K562 (cell line): Measurements from ENCODE around the gene POLRMT. TPM values are rescaled to one million over a fixed set of nuclear protein-coding genes. Genes with fewer than 3 reads are reported as not detected.
A peak's percentile ranks its signal among the peaks of the same experiment; 100 is the strongest.

ENCODE experiments used
- BHLHE40 ChIP-seq: IDR thresholded peaks from 2 replicates; pipeline ENCODE4 v1.6.1; 2011; ENCODE audit warnings: low read length, improper control_type of control experiment
- CHD1 ChIP-seq: fragments of 200-600 bp; sonication (generic); IDR thresholded peaks from one replicate; pipeline ENCODE4 v1.6.1; 2012; ENCODE audit warnings: mild to moderate bottlenecking, moderate library complexity, low read length, inconsistent platforms
- FOS ChIP-seq: IDR thresholded peaks from 3 replicates; pipeline ENCODE4 v1.6.1; 2011; ENCODE audit not compliant: insufficient read length; ENCODE audit errors: extremely low read depth
- FOXP4 ChIP-seq: sonication (generic); formaldehyde crosslinking; IDR thresholded peaks from 2 replicates; pipeline ENCODE4 v1.8.0; 2022; ENCODE audit warnings: mild to moderate bottlenecking, missing genetic modification reagents, borderline replicate concordance
- HDAC6 ChIP-seq: IDR thresholded peaks from 2 replicates; pipeline ENCODE4 v1.6.1; 2012; ENCODE audit warnings: low read depth, mild to moderate bottlenecking, control low read depth, inconsistent platforms, low read length, moderate library complexity
- HDAC8 ChIP-seq: fragments of 450-650 bp; IDR thresholded peaks from 2 replicates; pipeline ENCODE4 v1.6.1; 2016; ENCODE audit warnings: mild to moderate bottlenecking, missing genetic modification characterization, moderate library complexity, missing compliant biosample characterization
- HNRNPL ChIP-seq: fragments of 200-400 bp; formaldehyde crosslinking; IDR thresholded peaks from 2 replicates; pipeline ENCODE4 v1.6.1; 2017; ENCODE audit warnings: low read depth, mild to moderate bottlenecking, low read length
- ID3 ChIP-seq, 2 experiments: fragments of 250-450 bp in 1 of 2; fragments of 450-650 bp in 1 of 2; sonication (Bioruptor Pico) in 1 of 2; IDR thresholded peaks; 2 replicates each; pipeline versions ENCODE4 v1.6.1 to v1.8.0; 2016 to 2021; ENCODE audit warnings: mild to moderate bottlenecking in 2 of 2, moderate library complexity in 2 of 2, missing compliant biosample characterization in 1 of 2, missing genetic modification characterization in 1 of 2
- LCOR ChIP-seq: sonication (generic); formaldehyde crosslinking; IDR thresholded peaks from 2 replicates; pipeline ENCODE4 v1.8.0; 2022; ENCODE audit warnings: mild to moderate bottlenecking, missing genetic modification reagents
- MAFG ChIP-seq: fragments of 450-650 bp; conservative IDR thresholded peaks from 2 replicates; pipeline ENCODE4 v1.6.1; 2016; ENCODE audit warnings: missing genetic modification characterization, missing compliant biosample characterization
- MEF2D ChIP-seq: conservative IDR thresholded peaks from 2 replicates; pipeline ENCODE4 v1.6.1; 2016; ENCODE audit warnings: low read depth, missing genetic modification characterization, missing compliant biosample characterization
- NCOR1 ChIP-seq: fragments of 450-650 bp; IDR thresholded peaks from 2 replicates; pipeline ENCODE4 v1.6.1; 2016; ENCODE audit warnings: mild to moderate bottlenecking, moderate library complexity
- SMC3 ChIP-seq: conservative IDR thresholded peaks from 2 replicates; pipeline ENCODE4 v1.6.1; 2011; ENCODE audit warnings: low read depth, low read length, improper control_type of control experiment; ENCODE audit not compliant: insufficient read depth
- SRF ChIP-seq, 2 experiments: fragments of 250-450, 450-650 bp in 1 of 2; sonication (Bioruptor Pico) in 1 of 2; sonication (generic) in 1 of 2; formaldehyde crosslinking; IDR thresholded peaks; 2 replicates each; pipeline versions ENCODE4 v1.5.0 to v1.5.1; 2020 to 2022; ENCODE audit warnings: mild to moderate bottlenecking in 1 of 2, missing genetic modification reagents in 1 of 2
- SRSF1 ChIP-seq: fragments of 200-400 bp; formaldehyde crosslinking; IDR thresholded peaks from 2 replicates; pipeline ENCODE4 v1.6.1; 2017; ENCODE audit warnings: mild to moderate bottlenecking, low read depth, low read length, moderate library complexity
- TBP ChIP-seq: optimal IDR thresholded peaks from 2 replicates; pipeline ENCODE3; 2011; ENCODE audit warnings: low read depth, low read length, improper control_type of control experiment
- TEAD1 ChIP-seq, 2 experiments: fragments of 450-650 bp in 1 of 2; sonication (generic) in 1 of 2; formaldehyde crosslinking; IDR thresholded peaks; 2 replicates each; pipeline versions ENCODE4 v1.4.0 to v1.8.0; 2020 to 2022; ENCODE audit warnings: mild to moderate bottlenecking in 2 of 2, missing genetic modification reagents in 1 of 2
- TGIF2 ChIP-seq: sonication (generic); formaldehyde crosslinking; IDR thresholded peaks from 2 replicates; pipeline ENCODE4 v1.8.1; 2022; ENCODE audit warnings: mild to moderate bottlenecking, missing genetic modification reagents, moderate library complexity
- ZBTB9 ChIP-seq: fragments of 450-650 bp; formaldehyde crosslinking; IDR thresholded peaks from 2 replicates; pipeline ENCODE4 v1.4.0; 2020; ENCODE audit warnings: mild to moderate bottlenecking, moderate library complexity
- ZC3H8 ChIP-seq: fragments of 450-650 bp; IDR thresholded peaks from 2 replicates; pipeline ENCODE4 v1.6.1; 2017
- ZNF165 ChIP-seq: fragments of 250-450 bp; sonication (Bioruptor Pico); IDR thresholded peaks from 2 replicates; pipeline ENCODE4 v1.4.0; 2020; ENCODE audit warnings: borderline replicate concordance
- ZNF655 ChIP-seq: fragments of 250-450 bp; sonication (Bioruptor Pico); IDR thresholded peaks from 2 replicates; pipeline ENCODE4 v1.5.0; 2021
- polyA plus RNA-seq, 8 experiments: library from polyadenylated mRNA; depleted of rRNA in 4 of 8; stranded (reverse) in 5 of 8; unstranded in 3 of 8; fragments of >200 nt; fragmentation: Nextera tagmentation in 2 of 8; fragmentation: Illumina TruSeq in 1 of 8; extraction: Ambion mirVana in 2 of 8; extraction: Trizol in 1 of 8; gene quantifications; 2 replicates each; pipeline versions ENCODE4 v1.2.1 to v1.2.3, GENCODE V29; 2011 to 2014; ENCODE audit warnings: inconsistent platforms in 1 of 8, missing spikeins in 1 of 8
- total RNA-seq, 7 experiments: library from RNA; depleted of rRNA in 6 of 7; stranded (reverse); fragments of >200 nt in 6 of 7; fragmentation: Illumina TruSeq in 2 of 7; extraction: Trizol in 2 of 7; gene quantifications; 2 replicates each; pipeline versions ENCODE4 v1.2.1 to v1.2.3, GENCODE V29; 2011 to 2021; ENCODE audit warnings: low replicate concordance in 1 of 7

POLRMT gene
- total and polyA plus RNA-seq, 9 of the 15 experiments (the other 6 are each of a cell fraction or from before 2014, with no cell fraction given): 30.3 to 144 (median 68.0) TPM

GRCh38 chr19:662962-663681, 29.8 kb upstream of the POLRMT start, which contains the start of gene RNF126 (continued):
- TF ChIP-seq ZNF655 (CRISPR knock-in tag) (no peak), TEAD1 (CRISPR knock-in tag; IDR thresholded peaks at IDR 0.05) (no peak), SRSF1 (no peak), TGIF2 (no peak), MEF2D (tag) (no peak), CHD1 (peak; percentile 80), BHLHE40 (peak; percentile 90), HDAC8 (tag) (no peak), FOXP4 (CRISPR knock-in tag) (0 out of 2 replicates have a peak, but pooled peaks have one; percentile 35), SRF (CRISPR knock-in tag; IDR thresholded peaks at IDR 0.05) (no peak), HNRNPL (no peak), FOS (no peak), HDAC6 (no peak), ZBTB9 (CRISPR knock-in tag) (0 out of 2 replicates have a peak, but pooled peaks have one; percentile 41), MAFG (tag) (no peak), TBP (no peak), SMC3 (no peak), NCOR1 (no peak), ZC3H8 (no peak), ID3 (CRISPR knock-in tag; IDR thresholded peaks at IDR 0.05) (no peak), ID3 (tag; IDR thresholded peaks at IDR 0.05) (peak; percentile 64; the same call in 1 of the 2 replicates), ZNF165 (CRISPR knock-in tag) (no peak), LCOR (CRISPR knock-in tag) (no peak)
